Fibroblast of lung (primary cell): ENCODE measurements around the gene CTBP2. TPM values are rescaled to one million over a fixed set of nuclear protein-coding genes. Genes with fewer than 3 reads are reported as not detected.

Source experiments
- DNase-seq, 2 donors: peaks; one replicate each; pipeline versions ENCODE4 v3.0.0 to v3.0.0-alpha.2; 2010; ENCODE audit warnings: low read depth in 2 of 2
- H2AFZ ChIP-seq: 2 replicates; pipeline ENCODE4 v1.5.1; 2012; ENCODE audit warnings: low read length, control low read depth, inconsistent platforms
- H3K27ac ChIP-seq: 2 replicates; pipeline ENCODE4 v1.5.1; 2011; ENCODE audit warnings: low read length, control low read depth; ENCODE audit not compliant: insufficient read depth
- H3K27me3 ChIP-seq: 2 replicates; pipeline ENCODE4 v1.5.1; 2011; ENCODE audit warnings: mild to moderate bottlenecking, low read length; ENCODE audit not compliant: control insufficient read depth, insufficient read depth
- H3K36me3 ChIP-seq: 2 replicates; pipeline ENCODE4 v1.5.1; 2011; ENCODE audit warnings: low read length; ENCODE audit not compliant: control insufficient read depth, insufficient read depth
- H3K4me1 ChIP-seq: 2 replicates; pipeline ENCODE4 v1.5.1; 2011; ENCODE audit warnings: low read length; ENCODE audit not compliant: control insufficient read depth, insufficient read depth; ENCODE audit errors: extremely low read depth
- H3K4me2 ChIP-seq: 2 replicates; pipeline ENCODE4 v1.5.1; 2011; ENCODE audit warnings: low read length, control low read depth; ENCODE audit not compliant: insufficient read depth; ENCODE audit errors: extremely low read depth
- H3K4me3 ChIP-seq, 4 experiments: fragments of 200-600 bp in 1 of 4; sonication (generic) in 1 of 4; replicated peaks in 1 of 4; 2 replicates each; pipeline ENCODE4 v1.5.1; 2011 to 2016; ENCODE audit warnings: low read length in 4 of 4, low read depth in 3 of 4, mild to moderate bottlenecking in 3 of 4, control low read depth in 2 of 4, inconsistent platforms in 1 of 4, mixed read lengths in 1 of 4; ENCODE audit not compliant: insufficient read depth in 1 of 4; ENCODE audit errors: control extremely low read depth in 1 of 4
- H3K79me2 ChIP-seq: 2 replicates; pipeline ENCODE4 v1.5.1; 2012; ENCODE audit warnings: mild to moderate bottlenecking, low read length, inconsistent platforms; ENCODE audit not compliant: control insufficient read depth, insufficient read depth
- H3K9ac ChIP-seq: 2 replicates; pipeline ENCODE4 v1.5.1; 2011; ENCODE audit warnings: mild to moderate bottlenecking, low read length, control low read depth; ENCODE audit not compliant: insufficient read depth
- H3K9me3 ChIP-seq: 2 replicates; pipeline ENCODE4 v1.5.1; 2012; ENCODE audit warnings: low read depth, low read length; ENCODE audit not compliant: control insufficient read depth, insufficient read depth
- H4K20me1 ChIP-seq: 2 replicates; pipeline ENCODE4 v1.5.1; 2011; ENCODE audit warnings: low read length; ENCODE audit not compliant: control insufficient read depth, insufficient read depth; ENCODE audit errors: extremely low read depth
- EZH2 ChIP-seq: IDR thresholded peaks from 2 replicates; pipeline ENCODE4 v1.5.1; 2012; ENCODE audit warnings: low read length, control low read depth, mild to moderate bottlenecking; ENCODE audit errors: missing control alignments
- polyA minus RNA-seq: library from RNA; depleted of rRNA, polyadenylated mRNA; stranded (reverse); fragments of >200 nt; gene quantifications from 2 replicates; pipeline ENCODE4 v1.2.3, GENCODE V29; 2011; ENCODE audit warnings: low replicate concordance
- polyA plus RNA-seq, 2 donors: library from polyadenylated mRNA; depleted of rRNA in 1 of 2; stranded (reverse) in 1 of 2; unstranded in 1 of 2; fragments of >200 nt; gene quantifications; 2 replicates each; pipeline ENCODE4 v1.2.1, GENCODE V29; 2011 to 2012; ENCODE audit warnings: missing spikeins in 1 of 2
- total RNA-seq: library from RNA; depleted of rRNA; stranded (reverse); fragments of >200 nt; gene quantifications from 2 replicates; pipeline ENCODE4 v1.2.1, GENCODE V29; 2014
- TF ChIP-seq, protein P1 (sequence below), 2 donors: IDR thresholded peaks in 1 of 2; conservative IDR thresholded peaks in 1 of 2; 1 replicate in 1 of 2; 2 replicates in 1 of 2; pipeline ENCODE4 v1.5.1; 2011 to 2012; ENCODE audit warnings: low read length in 2 of 2, control low read depth in 1 of 2, inconsistent platforms in 1 of 2, low read depth in 1 of 2, mild to moderate bottlenecking in 1 of 2

The CTBP2 gene
- total RNA-seq: 56.8 and 73.3 TPM in 2 replicates
- 72.1 and 91.0 TPM in 2 replicates for polyA plus RNA-seq
- polyA plus RNA-seq (2012): 53.0 and 60.4 TPM in 2 replicates
- 130 and 131 TPM in 2 replicates for polyA minus RNA-seq

DNA sequence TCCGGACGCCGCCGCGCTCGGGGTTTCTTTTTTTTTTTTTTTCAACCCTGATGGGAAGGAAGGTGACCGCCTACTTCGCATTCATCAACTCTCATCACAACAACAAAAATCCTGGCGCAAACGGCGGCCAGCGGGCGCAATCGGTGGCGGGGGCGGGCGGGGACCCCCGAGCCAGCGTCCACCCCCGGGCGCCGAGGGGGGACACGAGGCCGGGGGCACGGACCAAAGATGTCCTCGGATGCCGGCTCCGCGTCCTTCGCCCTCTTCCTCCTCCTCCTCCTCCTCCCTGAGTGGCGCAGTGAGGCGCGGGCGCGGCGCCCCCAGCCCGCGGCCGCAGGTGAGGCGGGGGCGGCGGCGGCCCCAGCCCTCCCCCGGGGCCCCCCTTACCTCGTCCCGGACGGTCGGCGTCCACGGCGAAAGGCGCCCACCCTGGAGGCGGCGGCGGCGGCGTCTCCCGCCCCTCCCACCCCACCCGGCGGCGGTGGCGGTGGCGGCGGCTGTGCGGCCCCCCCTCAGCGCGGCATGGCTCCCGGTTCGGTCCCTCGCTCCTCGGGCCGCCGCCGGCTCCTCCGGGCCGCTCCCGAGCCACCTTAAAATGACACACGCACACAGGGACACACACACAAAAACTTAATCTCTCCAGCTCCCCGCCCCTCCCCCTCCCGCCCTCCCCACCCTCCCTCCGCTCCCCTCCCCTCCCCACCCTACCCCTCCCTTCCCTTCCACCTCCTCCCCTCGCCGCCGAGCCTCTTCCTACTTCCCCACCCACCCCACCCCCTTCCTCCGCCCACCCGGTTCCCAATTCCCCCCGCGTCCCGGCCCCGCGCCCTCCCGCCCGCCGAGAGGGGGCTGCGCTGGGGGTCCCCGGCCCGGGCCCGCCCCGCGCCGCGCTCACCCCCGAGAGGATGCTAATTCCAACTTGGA is at the start of gene CTBP2:
Gene CTBP2, minus strand, starts transcription at position 632 of the 924 bp plus-strand sequence.
- H3K4me3 ChIP-seq: peak within 1 kb of the TSS; percentile 58 to 80 (median 68)
- peaks cover 37% of the 10 kb centered on the region for H3K79me2 ChIP-seq
- H3K9me3 ChIP-seq: no peaks in the 10 kb centered on the region
- H3K27me3 ChIP-seq: no peaks in the 10 kb centered on the region
- peak; percentile 54 to 67 for DNase-seq
- H3K27ac ChIP-seq: peak within 1 kb of the TSS; percentile 78
- H3K36me3 ChIP-seq: no peaks in the 10 kb centered on the region
- peak within 1 kb of the TSS; percentile 86 for H3K9ac ChIP-seq
- no peak within 1 kb of the TSS for H2AFZ ChIP-seq
- H3K4me2 ChIP-seq: peak within 1 kb of the TSS; percentile 67
- H3K4me1 ChIP-seq: peaks cover 14% of the 10 kb centered on the region
- TF ChIP-seq, protein P1, sequence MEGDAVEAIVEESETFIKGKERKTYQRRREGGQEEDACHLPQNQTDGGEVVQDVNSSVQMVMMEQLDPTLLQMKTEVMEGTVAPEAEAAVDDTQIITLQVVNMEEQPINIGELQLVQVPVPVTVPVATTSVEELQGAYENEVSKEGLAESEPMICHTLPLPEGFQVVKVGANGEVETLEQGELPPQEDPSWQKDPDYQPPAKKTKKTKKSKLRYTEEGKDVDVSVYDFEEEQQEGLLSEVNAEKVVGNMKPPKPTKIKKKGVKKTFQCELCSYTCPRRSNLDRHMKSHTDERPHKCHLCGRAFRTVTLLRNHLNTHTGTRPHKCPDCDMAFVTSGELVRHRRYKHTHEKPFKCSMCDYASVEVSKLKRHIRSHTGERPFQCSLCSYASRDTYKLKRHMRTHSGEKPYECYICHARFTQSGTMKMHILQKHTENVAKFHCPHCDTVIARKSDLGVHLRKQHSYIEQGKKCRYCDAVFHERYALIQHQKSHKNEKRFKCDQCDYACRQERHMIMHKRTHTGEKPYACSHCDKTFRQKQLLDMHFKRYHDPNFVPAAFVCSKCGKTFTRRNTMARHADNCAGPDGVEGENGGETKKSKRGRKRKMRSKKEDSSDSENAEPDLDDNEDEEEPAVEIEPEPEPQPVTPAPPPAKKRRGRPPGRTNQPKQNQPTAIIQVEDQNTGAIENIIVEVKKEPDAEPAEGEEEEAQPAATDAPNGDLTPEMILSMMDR (conservative IDR thresholded peaks at IDR 0.05 in 1 of 2, IDR thresholded peaks at IDR 0.05 in 1 of 2; ENCODE audit: low read depth in 1 of 2, low read length in 2 of 2): no peak
- no peak for TF ChIP-seq EZH2
- H4K20me1 ChIP-seq: no peaks in the 10 kb centered on the region

GRCh38 chr10:125209591-125210355 is 49.4 kb upstream of the CTBP2 start:
- TF ChIP-seq, protein P1 (conservative IDR thresholded peaks at IDR 0.05 in 1 of 2, IDR thresholded peaks at IDR 0.05 in 1 of 2; ENCODE audit: low read depth in 1 of 2, low read length in 2 of 2): no peak
- TF ChIP-seq EZH2: no peak
- Histone ChIP-seq H3K4me1 (no peaks in the 10 kb centered on the region), H4K20me1 (no peaks in the 10 kb centered on the region), H3K79me2 (no peaks in the 10 kb centered on the region), H3K27me3 (no peaks in the 10 kb centered on the region), H3K4me3 (no peak overlapping the region), H2AFZ (no peak overlapping the region), H3K27ac (no peak overlapping the region), H3K9me3 (no peaks in the 10 kb centered on the region), H3K36me3 (no peaks in the 10 kb centered on the region), H3K9ac (no peak overlapping the region), H3K4me2 (no peak overlapping the region)
- DNase-seq: peak; percentile 31 to 54
